IMR-90 (cell line): ENCODE measurements around the gene NOX4. TPM values are rescaled to one million over a fixed set of nuclear protein-coding genes. Genes with fewer than 3 reads are reported as not detected.

Source experiments
- ATAC-seq: fragments of 200-7000 bp; cut with Tn5 transposase; 2 replicates; pipeline ENCODE4 v1.9.1; 2020; ENCODE audit warnings: low read depth, mild to moderate bottlenecking, moderate library complexity
- BruUV-seq: library from RNA; stranded (reverse); fragments of 400-500 nt; replicated peaks from 2 replicates; lab custom pipeline; 2021; lab: Mats Ljungman, UMichigan
- CTCF ChIA-PET: fragments of 300-600 bp; formaldehyde crosslinking; extraction: SDS; loops from one replicate; lab custom pipeline; 2021; ENCODE audit warnings: antibody characterized with exemption; lab: Yijun Ruan, JAX
- POLR2A ChIA-PET: fragments of 300-600 bp; sonication (Branson Sonifier 250); formaldehyde crosslinking; loops from one replicate; lab custom pipeline; 2022; ENCODE audit warnings: antibody characterized with exemption; ENCODE audit not compliant: unreplicated experiment; lab: Charles Lee
- DNase-seq: peaks from one replicate; pipeline ENCODE4 v3.0.0; 2013
- H2AFZ ChIP-seq: replicated peaks from 2 replicates; pipeline ENCODE3; 2013; ENCODE audit warnings: low read length, mild to moderate bottlenecking; ENCODE audit not compliant: poor library complexity
- H2AK5ac ChIP-seq: 2 replicates; pipeline ENCODE4 v1.6.1; 2013; ENCODE audit warnings: low read depth, low read length, inconsistent platforms
- H2AK9ac ChIP-seq: replicated peaks from 2 replicates; pipeline ENCODE3; 2013; ENCODE audit warnings: mild to moderate bottlenecking, low read depth, low read length, moderate library complexity; ENCODE audit not compliant: poor library complexity
- H2BK120ac ChIP-seq: 2 replicates; pipeline ENCODE4 v1.6.1; 2013; ENCODE audit warnings: low read depth, low read length, inconsistent platforms
- H2BK15ac ChIP-seq: 3 replicates; pipeline ENCODE4 v1.6.1; 2013; ENCODE audit warnings: low read depth, low read length, inconsistent platforms
- H2BK20ac ChIP-seq: 2 replicates; pipeline ENCODE4 v1.6.1; 2013; ENCODE audit warnings: low read depth, mild to moderate bottlenecking, inconsistent platforms, low read length, moderate library complexity
- H2BK5ac ChIP-seq: 2 replicates; pipeline ENCODE4 v1.6.1; 2013; ENCODE audit warnings: mild to moderate bottlenecking, low read depth, low read length, inconsistent platforms; ENCODE audit not compliant: poor library complexity, severe bottlenecking
- H3K14ac ChIP-seq: replicated peaks from 2 replicates; pipeline ENCODE4 v1.6.1; 2013; ENCODE audit warnings: low read depth, low read length, inconsistent platforms
- H3K18ac ChIP-seq: 2 replicates; pipeline ENCODE4 v1.6.1; 2013; ENCODE audit warnings: low read depth, low read length, control low read depth
- H3K23ac ChIP-seq: 2 replicates; pipeline ENCODE4 v1.6.1; 2013; ENCODE audit warnings: low read depth, low read length, inconsistent platforms
- H3K27ac ChIP-seq: 2 replicates; pipeline ENCODE4 v1.5.1; 2013; ENCODE audit warnings: mild to moderate bottlenecking, control low read depth, low read length; ENCODE audit not compliant: insufficient read depth
- H3K27me3 ChIP-seq: 2 replicates; pipeline ENCODE4 v1.6.1; 2013; ENCODE audit warnings: low read length; ENCODE audit not compliant: control insufficient read depth, insufficient read depth
- H3K36me3 ChIP-seq: 2 replicates; pipeline ENCODE4 v1.6.1; 2013; ENCODE audit warnings: low read length, mixed read lengths; ENCODE audit not compliant: control insufficient read depth, insufficient read depth
- H3K4ac ChIP-seq: 2 replicates; pipeline ENCODE4 v1.6.1; 2013; ENCODE audit warnings: low read depth, low read length, inconsistent platforms
- H3K4me1 ChIP-seq: 2 replicates; pipeline ENCODE4 v1.6.1; 2013; ENCODE audit warnings: low read length, mixed read lengths; ENCODE audit not compliant: control insufficient read depth, insufficient read depth
- H3K4me2 ChIP-seq: 2 replicates; pipeline ENCODE4 v1.6.1; 2013; ENCODE audit warnings: low read depth, mild to moderate bottlenecking, control low read depth, low read length, moderate library complexity
- H3K4me3 ChIP-seq: 2 replicates; pipeline ENCODE4 v1.5.1; 2013; ENCODE audit warnings: low read depth, mild to moderate bottlenecking, control low read depth, low read length, moderate library complexity; ENCODE audit not compliant: insufficient read depth
- H3K56ac ChIP-seq: 2 replicates; pipeline ENCODE4 v1.6.1; 2013; ENCODE audit warnings: low read length, inconsistent platforms; ENCODE audit not compliant: insufficient read depth; ENCODE audit errors: extremely low read depth
- H3K79me1 ChIP-seq, 2 experiments: 2 replicates each; pipeline ENCODE4 v1.6.1; 2013; ENCODE audit warnings: low read length in 2 of 2, inconsistent platforms in 1 of 2, low read depth in 1 of 2
- H3K9ac ChIP-seq: 2 replicates; pipeline ENCODE4 v1.6.1; 2013; ENCODE audit warnings: low read depth, low read length, control low read depth
- H3K9me1 ChIP-seq: 2 replicates; pipeline ENCODE4 v1.6.1; 2013; ENCODE audit warnings: low read length, inconsistent platforms; ENCODE audit not compliant: insufficient read depth
- H3K9me3 ChIP-seq: 2 replicates; pipeline ENCODE4 v1.6.1; 2013; ENCODE audit warnings: low read length; ENCODE audit not compliant: control insufficient read depth, insufficient read depth
- H4K20me1 ChIP-seq: 2 replicates; pipeline ENCODE4 v1.6.1; 2013; ENCODE audit warnings: low read length, inconsistent platforms; ENCODE audit not compliant: insufficient read depth
- H4K5ac ChIP-seq: 2 replicates; pipeline ENCODE4 v1.6.1; 2013; ENCODE audit warnings: mild to moderate bottlenecking, low read depth, low read length, control low read depth
- H4K8ac ChIP-seq, 2 experiments: 2 replicates each; pipeline ENCODE4 v1.6.1; 2013; ENCODE audit warnings: low read depth in 2 of 2, low read length in 2 of 2, control low read depth in 1 of 2, inconsistent platforms in 1 of 2
- H4K91ac ChIP-seq: 2 replicates; pipeline ENCODE4 v1.6.1; 2013; ENCODE audit warnings: low read depth, low read length, inconsistent platforms; ENCODE audit not compliant: insufficient read depth
- CEBPB ChIP-seq: IDR thresholded peaks from 2 replicates; pipeline ENCODE4 v1.6.1; 2012; ENCODE audit warnings: low read depth, low read length, improper control_type of control experiment
- CHD1 ChIP-seq: IDR thresholded peaks from 2 replicates; pipeline ENCODE4 v1.6.1; 2012; ENCODE audit warnings: low read depth, low read length, improper control_type of control experiment
- CTCF ChIP-seq: conservative IDR thresholded peaks from 2 replicates; pipeline ENCODE4 v1.5.1; 2012; ENCODE audit warnings: mild to moderate bottlenecking, low read depth, low read length, improper control_type of control experiment
- ELK1 ChIP-seq: fragments of 150-350 bp; IDR thresholded peaks from 2 replicates; pipeline ENCODE4 v1.6.1; 2016; ENCODE audit warnings: low read depth, mild to moderate bottlenecking, low read length, moderate library complexity, borderline replicate concordance
- MAFK ChIP-seq: IDR thresholded peaks from 2 replicates; pipeline ENCODE4 v1.6.1; 2012; ENCODE audit warnings: low read depth, low read length, improper control_type of control experiment
- MAZ ChIP-seq: IDR thresholded peaks from 2 replicates; pipeline ENCODE4 v1.6.1; 2012; ENCODE audit warnings: low read depth, mild to moderate bottlenecking, low read length, improper control_type of control experiment, moderate library complexity, borderline replicate concordance
- NFE2L2 ChIP-seq: fragments of 150-350 bp; IDR thresholded peaks from 2 replicates; pipeline ENCODE4 v1.6.1; 2016; ENCODE audit warnings: low read depth, mild to moderate bottlenecking, low read length
- RAD21 ChIP-seq: IDR thresholded peaks from 2 replicates; pipeline ENCODE4 v1.6.1; 2012; ENCODE audit warnings: low read length, improper control_type of control experiment
- RFX5 ChIP-seq: IDR thresholded peaks from 2 replicates; pipeline ENCODE4 v1.8.0; 2012; ENCODE audit warnings: low read depth, mild to moderate bottlenecking, low read length, moderate library complexity
- SMC3 ChIP-seq: fragments of 150-350 bp; IDR thresholded peaks from 2 replicates; pipeline ENCODE4 v1.6.1; 2016; ENCODE audit warnings: low read depth, mild to moderate bottlenecking, antibody characterized with exemption, low read length, moderate library complexity
- WGBS, 2 experiments: methylation state at CpG; one replicate each; pipeline versions ENCODE4 v1.1.5 to v1.1.7; 2013; ENCODE audit warnings: missing lambda C conversion rate in 2 of 2; ENCODE audit not compliant: insufficient read length in 1 of 2; ENCODE audit errors: extremely low coverage in 2 of 2; 5-methylcytosine and 5-hydroxymethylcytosine counted together
- dilution Hi-C: fragments of 300-500 bp; cut with HindIII; formaldehyde crosslinking; loops from one replicate; pipeline ENCODE4 v1.14.3; 2018; ENCODE audit warnings: low sequenced_read_pairs; ENCODE audit not compliant: unreplicated experiment
- in situ Hi-C: fragments of 300-500 bp; cut with MboI; formaldehyde crosslinking; loops from 3 replicates; pipeline ENCODE4 v1.14.3; 2019; ENCODE audit warnings: low sequenced_read_pairs, inconsistent platforms, mixed read lengths
- intact Hi-C: fragments of 100-400 bp; cut with micrococcal nuclease; formaldehyde crosslinking; loops from 2 replicates; pipeline ENCODE4 v1.10.0; 2022
- polyA plus RNA-seq, 3 experiments: library from polyadenylated mRNA; depleted of rRNA; stranded (reverse); fragments of >200 nt; gene quantifications; 2 replicates each; pipeline ENCODE4 v1.2.3, GENCODE V29; 2012; ENCODE audit warnings: low replicate concordance in 1 of 3
- total RNA-seq: library from RNA; depleted of rRNA; stranded (reverse); fragments of >200 nt; gene quantifications from 2 replicates; pipeline ENCODE4 v1.2.3, GENCODE V29; 2012

NOX4 gene
- total and polyA plus RNA-seq, 2 of the 4 experiments (the other 2 are of a cell fraction): 4.7 to 11.7 TPM

- Histone ChIP-seq H3K14ac (no peak overlapping the region), H4K8ac (no peak overlapping the region), H3K56ac (no peak overlapping the region), H3K9ac (no peak overlapping the region), H2BK5ac (no peak overlapping the region), H4K91ac (no peak overlapping the region), H3K27me3 (no peaks in the 10 kb centered on the region), H3K23ac (no peak overlapping the region), H4K20me1 (no peaks in the 10 kb centered on the region), H3K79me1 (no peaks in the 10 kb centered on the region), H2BK20ac (no peak overlapping the region), H2AK5ac (no peak overlapping the region), H3K9me1 (no peaks in the 10 kb centered on the region), H3K4me1 (no peaks in the 10 kb centered on the region), H3K9me3 (no peaks in the 10 kb centered on the region), H2BK15ac (no peak overlapping the region), H3K36me3 (no peaks in the 10 kb centered on the region; the same call in 1 of the 2 replicates), H3K27ac (no peak overlapping the region), H3K4ac (no peak overlapping the region), H3K18ac (no peak overlapping the region), H2AFZ (no peak overlapping the region), H2BK120ac (no peak overlapping the region), H3K4me2 (no peak overlapping the region), H4K5ac (no peak overlapping the region), H3K4me3 (no peak overlapping the region), H2AK9ac (no peak overlapping the region)
- no TSS peak for BruUV-seq
- POLR2A ChIA-PET: no interaction called here
- CTCF ChIA-PET: no interaction called here
- dilution Hi-C loops: no loop called here
- WGBS, 2 experiments: no CpG with 5 or more reads among the region's 2 CpGs
- in situ Hi-C loops: no loop called here
- TF ChIP-seq RFX5 (no peak), MAZ (no peak), RAD21 (no peak), NFE2L2 (no peak), MAFK (no peak), CHD1 (no peak), SMC3 (no peak), CTCF (no peak), CEBPB (no peak), ELK1 (no peak)
- intact Hi-C loops: no loop called here
- DNase-seq (no peak), ATAC-seq (no peak)
Observed at GRCh38 chr11:89416961-89417360, 74.2 kb downstream of the NOX4 start.
